ENCODE measurements around the gene ATOSA.

Gene ATOSA

DNA sequence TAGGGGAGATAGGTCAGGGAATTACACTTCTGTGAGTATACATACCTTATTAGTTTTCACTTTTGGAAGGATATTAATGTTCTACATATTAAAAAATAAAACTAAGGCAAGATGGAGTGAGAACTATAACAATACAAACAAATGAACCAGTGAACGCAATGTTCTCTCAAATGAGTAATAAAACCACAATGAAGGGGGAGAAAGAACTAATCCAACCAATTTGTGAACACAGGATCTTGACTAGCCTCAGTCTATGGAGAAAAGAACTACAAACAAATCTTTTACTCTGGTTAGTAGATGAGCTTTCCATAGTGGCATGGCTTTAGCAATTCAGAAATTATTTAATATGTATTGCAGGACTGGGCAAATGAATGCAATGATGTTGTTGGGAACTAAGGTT is 26.9 kb upstream of the ATOSA start:
- TF ChIP-seq, protein P1, sequence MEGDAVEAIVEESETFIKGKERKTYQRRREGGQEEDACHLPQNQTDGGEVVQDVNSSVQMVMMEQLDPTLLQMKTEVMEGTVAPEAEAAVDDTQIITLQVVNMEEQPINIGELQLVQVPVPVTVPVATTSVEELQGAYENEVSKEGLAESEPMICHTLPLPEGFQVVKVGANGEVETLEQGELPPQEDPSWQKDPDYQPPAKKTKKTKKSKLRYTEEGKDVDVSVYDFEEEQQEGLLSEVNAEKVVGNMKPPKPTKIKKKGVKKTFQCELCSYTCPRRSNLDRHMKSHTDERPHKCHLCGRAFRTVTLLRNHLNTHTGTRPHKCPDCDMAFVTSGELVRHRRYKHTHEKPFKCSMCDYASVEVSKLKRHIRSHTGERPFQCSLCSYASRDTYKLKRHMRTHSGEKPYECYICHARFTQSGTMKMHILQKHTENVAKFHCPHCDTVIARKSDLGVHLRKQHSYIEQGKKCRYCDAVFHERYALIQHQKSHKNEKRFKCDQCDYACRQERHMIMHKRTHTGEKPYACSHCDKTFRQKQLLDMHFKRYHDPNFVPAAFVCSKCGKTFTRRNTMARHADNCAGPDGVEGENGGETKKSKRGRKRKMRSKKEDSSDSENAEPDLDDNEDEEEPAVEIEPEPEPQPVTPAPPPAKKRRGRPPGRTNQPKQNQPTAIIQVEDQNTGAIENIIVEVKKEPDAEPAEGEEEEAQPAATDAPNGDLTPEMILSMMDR (IDR thresholded peaks at IDR 0.05), result no peak
- no peak for TF ChIP-seq ZFX (IDR thresholded peaks at IDR 0.05; ENCODE audit: borderline replicate concordance)
- H3K27ac ChIP-seq, result no peak overlapping the region

DNA sequence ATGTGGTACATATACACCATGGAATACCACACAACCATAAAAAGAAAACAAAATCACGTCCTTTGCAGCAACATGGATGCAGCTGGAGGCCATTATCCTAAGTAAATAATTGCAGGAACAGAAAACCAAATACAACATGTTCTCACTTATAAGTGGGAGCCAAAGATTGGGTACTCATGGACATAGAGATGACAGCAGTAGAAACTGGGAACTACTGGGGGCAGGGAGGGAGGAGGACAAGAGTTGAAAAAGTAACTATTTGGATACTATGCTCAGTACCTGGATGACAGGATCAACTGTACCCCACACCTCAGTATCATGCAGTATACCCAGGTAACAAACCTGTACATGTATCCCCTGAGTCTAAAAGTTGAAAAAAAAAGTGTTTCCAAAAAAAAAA is 23.2 kb upstream of the ATOSA start:
- H3K27ac ChIP-seq, result no peak overlapping the region
- TF ChIP-seq, protein P1 (IDR thresholded peaks at IDR 0.05), result no peak

DNA sequence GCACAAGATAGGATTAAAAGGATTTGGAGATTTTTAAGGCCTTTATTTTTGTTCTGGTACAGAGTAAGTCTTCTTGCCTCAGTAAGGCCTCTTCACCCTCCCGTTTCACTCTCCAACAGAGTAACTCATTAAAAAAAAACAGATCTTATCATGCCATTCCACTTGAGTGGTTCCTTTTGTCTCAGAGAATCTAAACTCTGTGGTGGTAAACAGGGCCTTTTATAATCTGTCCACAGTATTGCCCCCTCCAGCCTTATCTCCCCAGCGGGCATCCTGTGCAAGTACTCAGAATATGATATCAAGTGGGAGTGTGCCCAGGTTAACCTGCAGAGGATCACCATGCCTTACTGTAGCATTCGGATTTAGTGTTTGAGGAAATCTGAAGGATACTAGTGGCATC is 20.3 kb upstream of the ATOSA start:
- no peak overlapping the region for H3K27ac ChIP-seq
- TF ChIP-seq, protein P1 (IDR thresholded peaks at IDR 0.05), result no peak
- no peak for TF ChIP-seq ZFX (IDR thresholded peaks at IDR 0.05; ENCODE audit: borderline replicate concordance)

DNA sequence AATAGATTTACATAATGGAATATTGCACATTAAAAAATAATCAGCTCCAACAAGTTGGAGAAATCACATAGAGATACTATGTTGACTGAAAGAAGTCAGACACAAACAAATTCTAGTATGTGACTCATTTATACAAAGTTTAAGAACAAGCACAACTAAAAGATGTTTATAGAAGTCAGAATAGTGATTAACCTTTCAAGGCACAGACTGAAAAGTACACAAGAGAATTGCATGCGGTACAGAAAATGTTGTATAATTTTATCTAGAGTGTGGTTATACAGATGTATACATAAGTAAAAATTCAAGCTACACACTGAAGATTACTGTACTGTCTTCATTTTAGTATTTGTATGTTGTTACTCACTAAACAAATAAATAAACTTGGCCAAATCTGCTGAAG is 19.3 kb upstream of the ATOSA start:
- H3K27ac ChIP-seq, result no peak overlapping the region
- no peak for TF ChIP-seq ZFX (IDR thresholded peaks at IDR 0.05; ENCODE audit: borderline replicate concordance)
- TF ChIP-seq, protein P1 (IDR thresholded peaks at IDR 0.05), result no peak

DNA sequence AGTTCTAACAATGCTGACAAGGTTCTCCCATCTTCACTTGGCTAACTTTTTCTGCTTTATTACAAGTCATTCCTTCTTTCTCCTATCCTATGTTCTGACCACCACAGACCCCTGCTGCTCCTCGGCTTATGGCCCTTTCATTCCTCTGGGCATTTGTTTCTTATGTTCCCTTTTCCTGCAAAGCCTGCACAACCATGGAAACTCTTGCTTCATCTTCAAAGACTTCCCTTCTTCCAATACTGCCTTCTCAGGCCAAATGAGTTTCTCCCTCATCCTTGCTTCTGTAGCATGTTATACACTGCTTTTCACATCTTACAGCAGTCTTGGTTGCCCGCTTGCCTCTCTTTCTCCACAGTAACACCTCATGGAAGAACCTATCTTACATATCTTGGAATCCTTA is 17.9 kb upstream of the ATOSA start:
- no peak for TF ChIP-seq ZFX (IDR thresholded peaks at IDR 0.05; ENCODE audit: borderline replicate concordance)
- TF ChIP-seq, protein P1 (IDR thresholded peaks at IDR 0.05), result no peak
- no peak overlapping the region for H3K27ac ChIP-seq

DNA sequence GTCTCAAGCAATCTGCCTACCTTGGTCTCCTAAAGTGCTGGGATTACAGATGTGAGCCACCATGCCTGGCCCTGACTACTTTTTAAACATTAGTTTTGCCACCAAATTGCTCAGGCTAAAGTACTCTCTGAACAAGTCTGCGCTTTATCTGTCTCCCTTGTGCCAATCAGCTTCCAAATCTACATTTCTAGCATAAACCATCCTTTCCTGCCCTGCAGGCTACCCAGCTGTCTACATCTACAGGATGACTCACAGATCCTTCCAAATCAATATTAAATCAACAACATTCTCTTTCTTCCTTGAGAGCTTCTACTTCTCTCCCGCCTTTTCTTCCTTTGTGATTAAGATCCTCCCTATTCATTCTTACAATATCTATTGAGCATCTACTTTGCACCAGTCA is 16.0 kb upstream of the ATOSA start:
- H3K27ac ChIP-seq, result no peak overlapping the region
- TF ChIP-seq, protein P1 (IDR thresholded peaks at IDR 0.05), result no peak
- no peak for TF ChIP-seq ZFX (IDR thresholded peaks at IDR 0.05; ENCODE audit: borderline replicate concordance)

DNA sequence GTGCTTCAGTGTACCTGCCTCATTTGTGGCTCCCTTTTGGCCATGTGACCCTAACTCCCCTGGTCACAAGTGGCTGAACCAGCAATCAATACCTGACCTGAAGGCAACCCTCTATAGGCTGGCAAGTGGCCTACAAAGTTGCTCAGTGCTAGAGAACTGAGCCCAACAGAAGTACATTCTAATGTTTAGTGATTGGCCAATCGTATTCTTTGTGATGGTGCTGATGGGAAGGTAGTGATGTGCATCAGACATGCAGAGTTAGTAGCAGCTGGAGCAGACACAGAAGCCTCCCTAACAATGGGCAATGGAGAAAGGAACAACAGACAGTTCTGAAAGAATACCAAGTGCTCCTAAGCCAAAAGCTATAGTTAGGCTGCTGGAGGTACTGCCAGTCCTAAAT is 10.4 kb upstream of the ATOSA start:
- no peak for TF ChIP-seq ZFX (IDR thresholded peaks at IDR 0.05; ENCODE audit: borderline replicate concordance)
- TF ChIP-seq, protein P1 (IDR thresholded peaks at IDR 0.05), result no peak
- H3K27ac ChIP-seq, result no peak overlapping the region

Data from 22Rv1 (cell line).